CD4-positive, alpha-beta T cell treated with Interleukin-1 beta for 1 hour (primary cell): ENCODE results near the gene KRT7.
"Not testable (repeated sequence)": the region's sequence is repeated elsewhere in the genome, so short reads cannot be mapped to it uniquely, and the experiment has no call there.

Experiments
- DNase-seq, 2 donors: peaks; one replicate each; pipeline ENCODE4 v3.0.0-alpha.2; 2020 to 2022

KRT7 gene

GRCh38 chr12:52231305-52232202, 1.5 kb upstream of the KRT7 start:
- DNase-seq = no peak

GRCh38 chr12:52232203-52232673, 805 bp upstream of the KRT7 start:
- no peak for DNase-seq

GRCh38 chr12:52233462-52234207, 592 bp downstream of the KRT7 start:
- no peak for DNase-seq

GRCh38 chr12:52234223-52234810, 1.3 kb downstream of the KRT7 start:
- DNase-seq = no peak

- no peak for DNase-seq
These were observed 2.1 kb downstream of the KRT7 start for GRCh38 chr12:52235001-52235764.

- no peak for DNase-seq
These were observed 2.8 kb downstream of the KRT7 start for GRCh38 chr12:52235822-52236361.

GRCh38 chr12:52236386-52237050, 3.5 kb downstream of the KRT7 start:
- no peak for DNase-seq

- DNase-seq = no peak
These were observed 5.3 kb downstream of the KRT7 start for GRCh38 chr12:52238207-52238840.

- DNase-seq = no peak
These were observed 6.0 kb downstream of the KRT7 start for GRCh38 chr12:52238916-52239646.

- DNase-seq = no peak
These were observed 6.7 kb downstream of the KRT7 start for GRCh38 chr12:52239767-52240166.

GRCh38 chr12:52240247-52240646, 7.2 kb downstream of the KRT7 start:
- DNase-seq = not testable (repeated sequence)

- no peak for DNase-seq
These were observed 8.3 kb downstream of the KRT7 start for GRCh38 chr12:52241205-52241842.

GRCh38 chr12:52242442-52243258, 9.6 kb downstream of the KRT7 start:
- DNase-seq = no peak

GRCh38 chr12:52243259-52243855, 10.3 kb downstream of the KRT7 start:
- no peak for DNase-seq

GRCh38 chr12:52243856-52244614, 11.0 kb downstream of the KRT7 start:
- DNase-seq = peak; percentile 54 to 75

- no peak for DNase-seq
These were observed 11.6 kb downstream of the KRT7 start for GRCh38 chr12:52244615-52244994.

- no peak for DNase-seq
These were observed 12.4 kb downstream of the KRT7 start for GRCh38 chr12:52245259-52245961.
